ENCODE results near the gene ATG4A. TPM values are rescaled to one million over a fixed set of nuclear protein-coding genes. Genes with fewer than 3 reads are reported as not detected.

ATG4A gene
- total RNA-seq, 1 donor from 2014 or later, result 17.4 TPM

DNA sequence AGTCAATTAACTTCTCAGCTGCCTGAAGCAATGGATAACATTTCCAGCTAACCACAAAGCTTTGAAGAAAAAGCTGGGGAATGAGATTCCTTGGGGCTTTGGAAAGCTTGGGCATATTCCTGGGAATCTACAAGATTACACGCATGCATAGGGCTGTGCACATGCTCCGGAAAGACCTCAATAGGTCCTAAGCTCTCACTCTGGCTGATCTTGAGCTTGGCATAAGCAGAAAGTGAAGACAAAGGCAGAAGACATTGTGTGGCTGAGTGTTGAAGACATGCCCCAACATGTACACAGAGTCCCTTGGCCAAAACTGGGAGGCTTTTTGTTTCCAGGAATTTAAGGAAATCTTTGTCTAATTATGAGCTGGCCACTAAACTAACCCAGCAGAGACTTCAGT is 31.2 kb downstream of the ATG4A start:
- DNase-seq (no peak), ATAC-seq (no peak)
- Histone ChIP-seq H3K36me3 (peaks cover 2% of the 10 kb centered on the region), H3K9me3 (no peaks in the 10 kb centered on the region), H3K4me1 (peaks cover 4% of the 10 kb centered on the region), H3K27me3 (ENCODE audit: low read depth) (no peaks in the 10 kb centered on the region), H3K4me3 (no peak overlapping the region), H3K27ac (no peak overlapping the region)
- intact Hi-C loops (cut with DNase I), result no loop called here
- TF ChIP-seq, protein P1, sequence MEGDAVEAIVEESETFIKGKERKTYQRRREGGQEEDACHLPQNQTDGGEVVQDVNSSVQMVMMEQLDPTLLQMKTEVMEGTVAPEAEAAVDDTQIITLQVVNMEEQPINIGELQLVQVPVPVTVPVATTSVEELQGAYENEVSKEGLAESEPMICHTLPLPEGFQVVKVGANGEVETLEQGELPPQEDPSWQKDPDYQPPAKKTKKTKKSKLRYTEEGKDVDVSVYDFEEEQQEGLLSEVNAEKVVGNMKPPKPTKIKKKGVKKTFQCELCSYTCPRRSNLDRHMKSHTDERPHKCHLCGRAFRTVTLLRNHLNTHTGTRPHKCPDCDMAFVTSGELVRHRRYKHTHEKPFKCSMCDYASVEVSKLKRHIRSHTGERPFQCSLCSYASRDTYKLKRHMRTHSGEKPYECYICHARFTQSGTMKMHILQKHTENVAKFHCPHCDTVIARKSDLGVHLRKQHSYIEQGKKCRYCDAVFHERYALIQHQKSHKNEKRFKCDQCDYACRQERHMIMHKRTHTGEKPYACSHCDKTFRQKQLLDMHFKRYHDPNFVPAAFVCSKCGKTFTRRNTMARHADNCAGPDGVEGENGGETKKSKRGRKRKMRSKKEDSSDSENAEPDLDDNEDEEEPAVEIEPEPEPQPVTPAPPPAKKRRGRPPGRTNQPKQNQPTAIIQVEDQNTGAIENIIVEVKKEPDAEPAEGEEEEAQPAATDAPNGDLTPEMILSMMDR (IDR thresholded peaks at IDR 0.05), result no peak

DNA sequence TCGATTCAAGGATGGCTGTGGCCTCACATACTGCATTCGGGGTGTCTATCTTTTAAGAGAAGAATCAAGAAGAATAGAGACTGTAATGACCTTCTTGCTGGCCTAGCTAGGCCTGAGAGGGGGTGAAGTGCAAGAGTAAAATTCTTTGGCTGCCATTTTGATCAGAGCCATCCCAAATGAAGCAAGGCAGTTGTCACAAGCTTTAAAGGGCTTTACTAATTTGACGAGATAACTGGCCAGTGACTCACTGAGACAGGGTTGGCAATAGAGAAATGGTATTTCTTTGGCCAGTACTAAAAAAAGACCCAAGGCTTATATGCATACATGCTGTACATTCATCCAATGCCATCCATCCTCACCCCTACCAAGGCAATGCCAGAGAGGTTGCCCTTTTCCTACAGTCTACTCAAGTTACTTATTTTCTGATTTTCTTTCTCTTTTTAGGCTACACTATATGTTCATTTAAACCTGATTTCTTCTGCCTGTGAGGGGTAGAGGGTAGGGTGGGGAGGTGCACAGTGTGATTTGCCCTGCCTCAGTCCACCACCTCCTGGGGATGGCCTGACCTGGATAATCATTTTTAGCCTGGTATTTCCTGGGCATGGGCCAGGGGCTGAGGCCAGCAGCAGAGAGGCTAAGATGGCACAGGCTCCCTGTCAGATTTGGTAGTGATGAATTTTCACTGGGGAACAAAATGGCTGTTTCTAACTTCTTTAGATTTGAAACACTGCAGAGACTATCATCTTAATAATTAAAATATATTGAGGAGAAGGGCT is 32.2 kb downstream of the ATG4A start:
- Histone ChIP-seq H3K4me3 (no peak overlapping the region), H3K9me3 (no peaks in the 10 kb centered on the region), H3K27ac (no peak overlapping the region), H3K27me3 (ENCODE audit: low read depth) (no peaks in the 10 kb centered on the region), H3K4me1 (peaks cover 4% of the 10 kb centered on the region), H3K36me3 (peaks cover 6% of the 10 kb centered on the region)
- TF ChIP-seq, protein P1 (IDR thresholded peaks at IDR 0.05), result no peak
- intact Hi-C loops (cut with DNase I), result no loop called here
- DNase-seq, result no peak
- ATAC-seq, result no peak

DNA sequence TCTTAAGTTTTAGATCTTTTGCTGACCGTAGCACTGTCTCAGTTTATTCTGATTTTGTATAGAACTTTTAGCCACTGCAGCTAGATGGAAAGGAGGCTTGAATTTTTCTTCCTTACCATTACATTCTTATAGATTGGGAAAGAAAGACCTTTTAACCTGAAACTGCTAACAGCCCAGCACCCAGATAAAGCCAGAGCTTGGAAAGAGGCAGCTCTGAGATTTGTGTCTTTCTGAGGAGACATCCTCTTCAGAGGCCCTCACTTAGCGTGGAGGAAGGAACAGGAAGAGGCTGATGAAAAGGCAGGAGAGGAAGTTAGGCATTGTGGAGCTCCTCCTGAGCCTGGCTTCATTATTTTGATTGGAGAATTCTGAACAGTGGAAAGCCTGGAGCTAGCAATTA is 35.1 kb downstream of the ATG4A start:
- no peaks in the 10 kb centered on the region for H3K4me1 ChIP-seq
- DNase-seq (no peak), ATAC-seq (no peak)
- no peaks in the 10 kb centered on the region for H3K9me3 ChIP-seq
- H3K27me3 ChIP-seq (ENCODE audit: low read depth), result no peaks in the 10 kb centered on the region
- no peak overlapping the region for H3K27ac ChIP-seq
- peaks cover 6% of the 10 kb centered on the region for H3K36me3 ChIP-seq
- intact Hi-C loops (cut with DNase I), result no loop called here
- H3K4me3 ChIP-seq, result no peak overlapping the region
- TF ChIP-seq, protein P1 (IDR thresholded peaks at IDR 0.05), result no peak

DNA sequence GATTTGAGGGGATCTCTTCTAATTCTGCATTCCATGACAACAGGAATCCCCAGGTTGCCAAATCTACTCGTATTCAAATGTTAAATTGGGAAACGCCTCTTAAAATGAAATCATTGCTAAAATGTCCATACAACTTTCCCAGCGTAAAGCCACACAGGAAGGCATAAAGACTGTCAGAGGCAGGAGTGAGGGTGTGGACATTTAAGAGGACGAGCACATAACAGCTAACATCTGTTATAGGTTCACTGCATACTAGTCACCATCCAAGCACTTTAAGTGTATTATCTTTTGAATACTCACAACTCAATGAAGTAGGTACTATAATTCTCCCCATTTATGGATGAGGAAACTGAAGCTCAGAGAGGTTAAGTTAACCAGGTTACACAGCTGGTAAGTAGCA is 35.6 kb downstream of the ATG4A start:
- DNase-seq (no peak), ATAC-seq (no peak)
- Histone ChIP-seq H3K36me3 (peaks cover 6% of the 10 kb centered on the region), H3K27me3 (ENCODE audit: low read depth) (no peaks in the 10 kb centered on the region), H3K4me3 (no peak overlapping the region), H3K9me3 (no peaks in the 10 kb centered on the region), H3K27ac (no peak overlapping the region), H3K4me1 (no peaks in the 10 kb centered on the region)
- TF ChIP-seq, protein P1 (IDR thresholded peaks at IDR 0.05), result no peak
- intact Hi-C loops (cut with DNase I), result no loop called here

DNA sequence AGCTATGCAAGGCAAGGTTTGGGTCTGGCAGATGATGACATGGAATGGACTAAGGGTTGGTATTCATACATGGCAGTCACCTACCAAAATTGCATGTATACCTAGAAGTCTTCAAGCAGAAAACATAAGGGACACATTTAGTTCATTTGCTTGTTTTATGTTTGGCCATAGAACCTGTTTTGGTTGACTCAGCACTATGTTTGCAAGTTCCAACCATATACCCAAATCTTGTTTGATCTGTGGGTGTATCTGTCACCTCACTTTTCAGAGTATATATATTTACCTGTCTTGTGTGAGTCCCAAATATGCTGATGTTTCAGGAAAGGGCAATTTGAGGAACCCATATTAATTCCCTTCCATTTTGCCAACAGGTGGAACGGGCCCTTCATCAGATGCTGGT is 39.3 kb downstream of the ATG4A start:
- Histone ChIP-seq H3K36me3 (peaks cover 19% of the 10 kb centered on the region), H3K9me3 (no peaks in the 10 kb centered on the region), H3K27ac (no peak overlapping the region), H3K4me1 (no peaks in the 10 kb centered on the region), H3K27me3 (ENCODE audit: low read depth) (no peaks in the 10 kb centered on the region), H3K4me3 (no peak overlapping the region)
- DNase-seq (no peak), ATAC-seq (no peak)
- TF ChIP-seq, protein P1 (IDR thresholded peaks at IDR 0.05), result no peak
- intact Hi-C loops (cut with DNase I), result no loop called here
